Esophagus muscularis mucosa (tissue), 4 donors: ENCODE data around the gene PTOV1. TPM values are rescaled to one million over a fixed set of nuclear protein-coding genes. Genes with fewer than 3 reads are reported as not detected.

ENCODE experiments used
- DNase-seq: peaks from one replicate; pipeline ENCODE4 v3.0.0-alpha.2; 2017; ENCODE audit errors: extremely low spot score
- H3K27ac ChIP-seq, 4 donors: fragments of 200-600 bp; sonication (generic); replicated peaks in 1 of 4; 1 replicate in 3 of 4; 2 replicates in 1 of 4; pipeline ENCODE4 v1.5.1; 2016 to 2019; ENCODE audit warnings: mild to moderate bottlenecking in 1 of 4
- H3K27me3 ChIP-seq, 4 donors: fragments of 200-600 bp; sonication (generic); one replicate each; pipeline versions ENCODE4 v1.5.1 to v1.6.0; 2016 to 2019
- H3K36me3 ChIP-seq, 4 donors: fragments of 200-600 bp; sonication (generic); one replicate each; pipeline ENCODE4 v1.5.1; 2016 to 2019
- H3K4me1 ChIP-seq, 4 donors: fragments of 200-600 bp; sonication (generic); one replicate each; pipeline ENCODE4 v1.5.1; 2016 to 2019
- H3K4me3 ChIP-seq, 4 donors: fragments of 200-600 bp; sonication (generic); 1 replicate in 2 of 4; 2 replicates in 2 of 4; pipeline ENCODE4 v1.5.1; 2016 to 2019; ENCODE audit warnings: mild to moderate bottlenecking in 4 of 4, moderate library complexity in 1 of 4
- H3K9me3 ChIP-seq, 4 donors: fragments of 200-600 bp; sonication (generic); 1 replicate in 3 of 4; 2 replicates in 1 of 4; pipeline ENCODE4 v1.5.1; 2016 to 2019
- CTCF ChIP-seq, 3 experiments: fragments of 200-600 bp in 2 of 3; fragments of 450-650 bp in 1 of 3; sonication (generic) in 2 of 3; IDR thresholded peaks; one replicate each; pipeline ENCODE4 v1.5.1; 2017 to 2019; ENCODE audit warnings: antibody characterized with exemption in 3 of 3, mild to moderate bottlenecking in 2 of 3, moderate library complexity in 1 of 3
- EP300 ChIP-seq: sonication (generic); formaldehyde crosslinking; IDR thresholded peaks from one replicate; pipeline ENCODE4 v1.6.1; 2017; ENCODE audit warnings: antibody characterized with exemption
- POLR2A ChIP-seq: fragments of 450-650 bp; IDR thresholded peaks from one replicate; pipeline ENCODE4 v1.6.1; 2017; ENCODE audit warnings: antibody characterized with exemption, moderate library complexity, mild to moderate bottlenecking, low read depth
- POLR2AphosphoS5 ChIP-seq, 2 donors: sonication (generic); formaldehyde crosslinking; IDR thresholded peaks; one replicate each; pipeline ENCODE4 v1.6.1; 2017; ENCODE audit warnings: antibody characterized with exemption in 2 of 2
- WGBS: methylation state at CpG from one replicate; pipeline ENCODE4 v1.1.5; 2018; 5-methylcytosine and 5-hydroxymethylcytosine counted together
- intact Hi-C: fragments of 100-400 bp; cut with DNase I; formaldehyde crosslinking; loops from one replicate; pipeline ENCODE4 v1.15.1; 2023
- total RNA-seq, 4 donors: library from RNA; depleted of rRNA; stranded (reverse); fragments of >200 nt; gene quantifications; one replicate each; pipeline versions ENCODE4 v1.1.0 to v1.2.1, GENCODE V29; 2016

The PTOV1 gene
- total RNA-seq, 4 donors from 2014 or later, result 60.5 to 102 (median 84.4) TPM

- TF ChIP-seq EP300, result no peak
- no peak for TF ChIP-seq POLR2AphosphoS5 (IDR thresholded peaks at IDR 0.05)
- no peak for TF ChIP-seq CTCF (IDR thresholded peaks at IDR 0.05)
- TF ChIP-seq POLR2A, result no peak
- 88% methylated on average over 11 of the region's 11 CpGs for WGBS
- no peak overlapping the region for H3K4me3 ChIP-seq
- H3K27me3 ChIP-seq, result no peaks in the 10 kb centered on the region
- no peaks in the 10 kb centered on the region for H3K9me3 ChIP-seq
- H3K27ac ChIP-seq, result no peak overlapping the region
- H3K4me1 ChIP-seq, result no peaks in the 10 kb centered on the region
- DNase-seq, result no peak
- intact Hi-C loops, result no loop called here
- H3K36me3 ChIP-seq, result peaks cover 20 to 57% (median 55%) of the 10 kb centered on the region in 4 donors
Observed at GRCh38 chr19:49839713-49840112, 11.2 kb upstream of the PTOV1 start.

GRCh38 chr19:49840321-49840720, 10.6 kb upstream of the PTOV1 start:
- 87% methylated on average over 11 of the region's 11 CpGs for WGBS
- no peak overlapping the region for H3K4me3 ChIP-seq
- TF ChIP-seq POLR2A (no peak), POLR2AphosphoS5 (IDR thresholded peaks at IDR 0.05) (no peak), CTCF (IDR thresholded peaks at IDR 0.05) (no peak), EP300 (no peak)
- intact Hi-C loops, result no loop called here
- no peak for DNase-seq
- no peaks in the 10 kb centered on the region for H3K27me3 ChIP-seq
- H3K36me3 ChIP-seq, result peaks cover 14 to 51% (median 49%) of the 10 kb centered on the region in 4 donors
- H3K4me1 ChIP-seq, result no peaks in the 10 kb centered on the region
- H3K9me3 ChIP-seq, result no peaks in the 10 kb centered on the region
- H3K27ac ChIP-seq, result no peak overlapping the region

GRCh38 chr19:49840736-49841249, 10.2 kb upstream of the PTOV1 start:
- H3K9me3 ChIP-seq, result no peaks in the 10 kb centered on the region
- 91% methylated on average over 17 of the region's 17 CpGs for WGBS
- H3K4me1 ChIP-seq, result no peaks in the 10 kb centered on the region
- no peak overlapping the region for H3K4me3 ChIP-seq
- no peak for TF ChIP-seq CTCF (IDR thresholded peaks at IDR 0.05)
- no peak for TF ChIP-seq EP300
- TF ChIP-seq POLR2A, result no peak
- TF ChIP-seq POLR2AphosphoS5 (IDR thresholded peaks at IDR 0.05), result no peak
- H3K27ac ChIP-seq, result no peak overlapping the region
- H3K27me3 ChIP-seq, result no peaks in the 10 kb centered on the region
- peaks cover 10 to 46% (median 44%) of the 10 kb centered on the region in 4 donors for H3K36me3 ChIP-seq
- intact Hi-C loops, result no loop called here
- DNase-seq, result no peak

GRCh38 chr19:49843265-49843664, 7.7 kb upstream of the PTOV1 start:
- intact Hi-C loops, result no loop called here
- peaks cover 0 to 22% (median 19%) of the 10 kb centered on the region in 4 donors for H3K36me3 ChIP-seq
- no peak overlapping the region for H3K4me3 ChIP-seq
- TF ChIP-seq POLR2AphosphoS5 (IDR thresholded peaks at IDR 0.05) (no peak), EP300 (no peak), CTCF (IDR thresholded peaks at IDR 0.05) (no peak), POLR2A (no peak)
- H3K27me3 ChIP-seq, result no peaks in the 10 kb centered on the region
- no peak for DNase-seq
- no peaks in the 10 kb centered on the region for H3K4me1 ChIP-seq
- H3K27ac ChIP-seq, result no peak overlapping the region
- WGBS, result 84% methylated on average over 2 of the region's 3 CpGs
- H3K9me3 ChIP-seq, result no peaks in the 10 kb centered on the region
